Stimulated activated CD4-positive, alpha-beta T cell treated with anti-CD3 and anti-CD28 coated beads, Interleukin-15, amount 100 ng/mL, for 1 hour (primary cell): ENCODE data around the gene ROM1.
"Not testable (repeated sequence)": the region's sequence is repeated elsewhere in the genome, so short reads cannot be mapped to it uniquely, and the experiment has no call there.

Experiments
- DNase-seq, 2 donors: peaks; one replicate each; pipeline ENCODE4 v3.0.0-alpha.2; 2020; ENCODE audit warnings: low read depth in 1 of 2, low spot score in 1 of 2

The ROM1 gene, protein sequence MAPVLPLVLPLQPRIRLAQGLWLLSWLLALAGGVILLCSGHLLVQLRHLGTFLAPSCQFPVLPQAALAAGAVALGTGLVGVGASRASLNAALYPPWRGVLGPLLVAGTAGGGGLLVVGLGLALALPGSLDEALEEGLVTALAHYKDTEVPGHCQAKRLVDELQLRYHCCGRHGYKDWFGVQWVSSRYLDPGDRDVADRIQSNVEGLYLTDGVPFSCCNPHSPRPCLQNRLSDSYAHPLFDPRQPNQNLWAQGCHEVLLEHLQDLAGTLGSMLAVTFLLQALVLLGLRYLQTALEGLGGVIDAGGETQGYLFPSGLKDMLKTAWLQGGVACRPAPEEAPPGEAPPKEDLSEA

DNA sequence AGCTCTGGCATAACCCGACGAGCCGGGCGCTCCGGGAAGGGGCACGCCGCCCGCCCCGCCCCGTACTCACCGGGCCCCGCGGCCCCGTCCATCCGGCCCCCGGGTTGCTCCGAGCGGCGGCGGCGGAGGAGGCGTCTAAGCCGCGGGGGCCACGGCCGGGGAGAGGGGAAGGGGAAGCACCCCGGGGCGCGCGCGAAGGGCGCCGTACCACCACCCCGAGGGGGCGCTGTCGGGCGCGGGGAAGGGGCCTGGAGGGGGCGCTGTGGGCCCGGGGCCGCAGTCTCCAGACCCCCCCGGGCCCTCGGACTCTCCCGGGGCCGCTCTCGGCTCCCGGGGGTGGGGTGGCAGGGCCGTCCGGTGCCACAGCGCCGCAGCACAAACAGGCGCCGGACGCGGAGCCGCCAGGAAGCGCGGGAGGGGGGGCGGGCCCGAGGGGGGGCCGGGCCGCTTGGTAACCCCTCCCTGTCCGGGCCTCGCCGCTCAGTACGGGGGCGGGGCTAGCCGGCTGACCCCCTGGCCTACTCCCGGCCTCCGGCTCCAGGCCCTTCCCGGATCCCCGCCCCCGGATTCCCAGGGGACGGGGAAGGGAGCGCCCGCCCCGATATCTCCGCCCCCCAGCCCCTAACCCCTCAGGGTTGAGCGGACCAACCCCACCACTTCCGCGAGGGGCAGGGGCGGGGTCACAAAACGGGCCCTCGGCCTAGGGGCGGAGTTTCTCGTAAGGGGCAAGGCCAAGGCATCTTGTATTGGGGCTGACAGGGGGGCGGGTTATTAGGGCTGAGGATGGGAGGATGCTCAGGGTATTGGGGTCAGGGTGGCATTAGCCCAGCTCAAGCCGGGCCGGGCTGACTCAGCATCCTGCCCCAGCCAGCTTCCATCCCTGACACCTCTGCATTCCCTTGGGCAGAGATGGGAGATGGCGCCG lies at the start of gene ROM1, which contains the start of gene EML3:
ROM1 (plus strand) TSS at position 892 of the 925 bp plus-strand sequence; CDS start at position 917, 25 bp downstream.
EML3 (minus strand) TSS at position 410 of the 925 bp plus-strand sequence; CDS start at position 92, 318 bp downstream.
- peak; percentile 78 to 83 for DNase-seq

GRCh38 chr11:62565100-62565802 lies 47.8 kb upstream of the ROM1 start:
- no peak for DNase-seq

GRCh38 chr11:62566247-62566646 lies 46.8 kb upstream of the ROM1 start:
- no peak for DNase-seq

- DNase-seq: no peak
These were observed 45.9 kb upstream of the ROM1 start for GRCh38 chr11:62567018-62567633.

- DNase-seq: no peak
These were observed 43.4 kb upstream of the ROM1 start for GRCh38 chr11:62569611-62570010.

- DNase-seq: not testable (repeated sequence)
These were observed 42.2 kb upstream of the ROM1 start for GRCh38 chr11:62570903-62571302.

GRCh38 chr11:62571493-62571892 lies 41.6 kb upstream of the ROM1 start:
- DNase-seq: not testable (repeated sequence)

- no peak for DNase-seq
These were observed 40.6 kb upstream of the ROM1 start for GRCh38 chr11:62572431-62572830.

DNA sequence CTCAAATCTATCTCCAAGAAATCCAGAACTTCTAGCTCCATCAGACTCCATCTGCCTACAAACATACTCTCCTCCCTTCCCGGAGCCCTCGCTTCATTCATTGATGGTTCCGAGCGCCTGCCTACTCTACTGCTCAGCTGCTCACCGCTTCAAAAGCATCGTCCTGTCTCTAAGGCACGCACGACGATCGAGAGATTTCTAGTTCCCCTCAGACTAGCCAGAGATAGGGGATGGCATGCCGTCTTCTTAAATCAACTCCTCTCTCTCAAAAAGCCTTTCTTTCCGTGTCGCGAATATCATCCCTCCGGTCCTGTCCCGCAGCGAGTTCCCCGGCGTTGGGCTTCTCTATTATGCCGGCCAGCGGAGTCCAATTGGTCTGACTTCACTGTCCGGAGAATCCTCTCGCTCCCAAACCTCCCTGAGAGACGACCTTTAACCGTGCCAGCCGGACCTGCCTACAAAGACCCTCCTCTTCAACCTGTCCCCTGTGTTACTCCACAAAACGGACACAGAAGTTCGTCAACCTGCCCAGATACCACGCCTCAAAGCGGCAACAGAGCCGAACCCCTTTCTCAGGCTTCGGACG lies 40.0 kb upstream of the ROM1 start:
- no peak for DNase-seq

DNA sequence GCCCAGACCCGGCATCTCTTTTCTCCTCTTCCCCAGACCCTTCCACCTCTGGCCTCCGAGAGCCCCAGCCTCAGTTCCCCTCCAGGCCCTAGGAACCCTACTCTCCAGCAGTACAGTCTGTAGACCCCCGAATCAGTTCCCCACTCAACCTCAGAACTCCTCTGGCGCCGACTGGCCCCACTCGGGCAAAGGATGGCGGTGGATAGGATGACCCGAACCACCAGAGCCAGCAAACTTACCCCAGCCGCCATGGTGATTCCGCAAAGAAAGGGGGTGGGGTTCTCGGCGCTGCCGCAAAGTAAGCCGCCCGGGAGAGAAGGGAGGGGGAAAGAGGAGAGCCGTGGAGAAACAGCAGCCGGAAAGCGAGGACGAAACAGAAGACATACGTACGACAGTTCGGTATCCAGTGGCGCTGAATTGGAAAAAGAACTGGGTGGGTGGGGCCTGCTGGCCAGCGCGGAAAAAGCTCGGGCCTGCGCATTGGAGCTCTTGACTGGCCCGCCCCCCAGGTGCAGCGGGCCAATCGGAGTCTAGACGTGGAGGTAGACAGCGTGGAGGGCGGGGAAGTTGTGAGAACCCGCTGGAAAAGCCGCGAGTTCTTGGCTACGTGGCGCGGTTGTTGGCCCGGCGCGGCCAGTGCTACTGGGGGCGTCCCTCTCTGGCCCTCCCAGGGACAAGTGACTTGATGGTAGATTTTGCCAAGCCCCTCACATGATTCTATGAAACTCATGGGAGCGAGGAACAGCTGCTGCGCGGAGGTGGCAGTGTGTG lies 39.3 kb upstream of the ROM1 start, which contains the start of gene EEF1G:
EEF1G (minus strand) TSS at position 300 of the 771 bp plus-strand sequence; CDS start at position 251, 49 bp downstream.
- peak; percentile 91 to 97 for DNase-seq

DNA sequence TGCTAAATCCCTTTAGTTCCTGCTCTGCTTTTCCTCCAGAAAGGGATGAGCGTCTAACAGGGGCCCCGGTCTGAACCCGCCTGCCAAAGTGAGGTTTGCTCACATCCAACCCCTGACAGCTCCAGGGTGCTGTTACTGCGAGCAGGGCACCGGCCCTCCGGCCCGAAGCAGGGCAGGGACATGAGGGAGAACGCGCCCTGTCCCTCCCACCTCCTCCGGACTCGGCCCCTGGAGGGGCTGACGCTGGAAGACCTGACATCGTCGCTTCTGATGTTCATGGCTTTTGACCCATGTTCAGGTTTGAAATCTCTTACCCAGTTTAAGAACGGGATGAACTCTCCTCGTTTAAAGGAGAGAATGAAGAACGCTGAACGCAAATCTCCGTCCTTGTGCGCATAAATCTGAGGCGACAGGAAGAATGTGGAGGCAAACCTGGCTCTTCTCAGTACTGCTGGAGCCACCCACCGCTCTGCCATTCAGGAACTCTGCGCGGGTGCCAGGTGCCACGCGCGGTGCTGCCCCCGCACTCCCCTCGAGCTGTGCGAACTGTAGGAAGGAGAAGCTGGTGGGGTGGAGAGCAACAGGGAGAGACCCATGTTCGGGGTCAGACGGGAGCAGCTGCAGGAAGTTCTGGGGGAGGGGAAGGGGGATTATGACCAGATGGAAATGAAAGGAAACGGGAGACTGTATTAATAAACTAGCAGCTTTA lies 38.5 kb upstream of the ROM1 start:
- no peak for DNase-seq

DNA sequence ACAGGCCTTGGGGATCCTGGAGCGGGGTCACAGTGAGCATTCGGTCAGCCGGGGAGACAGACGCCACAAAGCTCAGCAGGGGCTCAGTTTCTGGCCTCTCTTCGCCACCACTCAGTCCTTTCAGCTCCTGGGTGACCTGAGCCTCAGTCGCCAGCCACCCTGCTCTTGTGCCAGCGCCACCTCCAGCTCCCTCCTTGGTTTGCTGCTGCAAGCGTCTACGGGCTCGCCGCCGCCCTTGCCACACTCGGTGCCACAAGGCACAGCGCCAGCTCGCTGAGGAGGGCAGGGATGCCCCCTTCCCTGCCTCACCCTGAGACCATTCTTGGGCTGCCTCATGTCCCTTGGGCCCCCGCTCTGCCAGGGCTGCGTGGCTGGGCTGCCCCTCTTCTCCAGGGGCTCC lies 37.9 kb upstream of the ROM1 start:
- DNase-seq: no peak

- no peak for DNase-seq
These were observed 37.2 kb upstream of the ROM1 start for GRCh38 chr11:62575837-62576236.

DNA sequence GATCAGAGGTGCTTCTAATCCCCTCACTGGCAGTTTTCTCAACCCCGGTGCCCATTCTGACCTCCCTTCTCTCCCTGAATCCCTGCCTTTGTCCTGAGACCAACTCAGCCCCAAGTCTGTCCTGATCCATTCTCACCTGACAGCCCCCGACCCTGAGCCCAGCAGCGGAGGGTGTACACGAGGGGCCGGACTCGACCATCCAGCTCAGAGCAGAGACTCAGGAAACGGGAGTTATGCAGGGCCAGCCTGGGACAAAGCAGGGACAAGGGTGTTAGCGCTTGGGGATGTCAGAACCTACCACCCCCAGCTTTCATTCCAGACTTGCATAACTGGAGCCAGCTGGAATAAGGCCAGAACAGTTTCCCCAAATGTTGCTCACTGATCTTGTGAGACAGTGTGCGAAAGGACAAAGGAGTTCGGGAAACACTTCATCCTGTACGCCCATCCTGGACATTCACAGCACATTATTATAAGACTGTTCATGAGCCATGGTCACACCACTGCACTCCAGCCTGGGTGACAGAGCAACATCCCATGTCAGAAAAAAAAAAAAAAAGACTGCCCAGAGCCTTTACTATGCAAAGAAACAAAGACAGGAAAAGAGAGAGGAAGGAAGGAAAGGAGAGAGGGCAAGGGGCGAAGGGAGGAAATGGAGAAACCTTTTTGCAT lies 35.9 kb upstream of the ROM1 start:
- no peak for DNase-seq

DNA sequence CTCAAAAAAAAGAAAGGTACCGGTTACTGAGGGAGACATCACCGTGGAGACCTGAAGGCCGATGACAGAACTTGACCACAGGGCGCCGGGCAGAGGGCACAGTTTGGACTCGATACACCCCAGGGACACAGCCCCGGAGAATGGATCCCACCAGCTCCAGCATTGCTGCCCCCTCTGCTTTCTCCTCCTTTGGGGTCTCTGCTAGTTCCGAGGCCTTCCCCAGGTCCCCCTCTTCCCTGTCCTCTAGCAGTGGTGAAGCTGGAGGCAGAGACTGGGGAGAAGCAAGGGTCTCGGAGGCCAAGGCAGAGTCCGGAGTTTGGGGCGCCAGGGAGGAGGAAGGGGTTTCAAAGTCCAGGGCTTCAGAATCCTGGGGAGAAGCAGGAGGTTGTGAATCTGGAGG lies 34.5 kb upstream of the ROM1 start:
- DNase-seq: no peak

DNA sequence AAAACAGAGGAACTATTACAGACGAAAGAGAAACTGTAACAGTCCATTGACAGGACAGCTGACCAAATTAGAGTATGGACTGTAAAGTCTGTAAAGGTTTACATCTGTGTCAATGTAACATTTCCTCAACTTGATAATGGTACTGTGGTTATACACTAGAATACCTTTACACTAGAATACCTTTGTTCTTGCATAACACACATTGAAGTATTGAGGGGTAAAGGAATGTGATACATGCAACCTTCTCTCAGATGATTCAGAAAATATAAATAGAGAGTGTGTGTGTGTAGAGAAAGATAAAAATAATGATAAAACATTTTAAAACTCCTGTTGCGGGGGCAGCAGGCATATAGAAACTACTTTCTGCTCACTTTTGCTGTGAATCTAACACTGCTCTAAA lies 33.8 kb upstream of the ROM1 start:
- no peak for DNase-seq

DNA sequence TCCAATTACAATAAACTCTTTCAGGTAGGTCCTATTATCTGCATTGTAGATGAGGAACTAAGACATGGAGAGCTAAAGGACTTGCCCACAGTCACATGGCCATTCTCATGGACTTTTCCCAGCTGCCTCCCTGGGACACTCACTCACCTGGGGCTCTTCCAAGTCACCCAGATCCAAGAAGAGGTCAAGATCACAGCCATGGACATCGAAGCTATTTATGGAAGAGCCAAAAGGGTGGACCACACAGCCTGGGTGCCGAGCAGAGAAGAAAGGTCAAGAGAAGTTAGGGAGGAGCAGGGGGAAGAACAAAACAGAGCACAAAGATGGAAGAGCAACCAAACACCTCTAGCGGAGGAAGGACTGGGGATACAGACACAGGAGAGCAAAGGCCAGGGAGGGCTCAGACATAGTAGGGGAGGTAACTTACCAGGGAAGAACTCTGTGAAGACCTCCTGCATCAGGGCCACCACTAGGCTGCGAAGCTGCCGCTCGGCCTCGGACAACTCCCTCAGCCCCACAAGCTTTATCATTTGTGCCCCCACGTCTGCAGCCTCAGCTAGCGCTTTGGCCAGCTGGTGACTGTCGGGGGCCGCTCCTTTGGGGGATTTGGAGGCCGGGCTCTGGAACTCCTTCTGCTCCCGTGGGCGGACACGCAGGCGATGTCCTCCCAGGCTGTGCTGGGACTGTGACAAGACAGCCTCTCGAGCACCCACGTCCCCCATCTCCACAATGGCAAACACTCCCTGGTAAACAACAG lies 31.9 kb upstream of the ROM1 start:
- DNase-seq: no peak

- not testable (repeated sequence) for DNase-seq
These were observed 31.3 kb upstream of the ROM1 start for GRCh38 chr11:62581735-62582134.
